WTC11 (cell line): ENCODE data around the gene IL37. TPM values are rescaled to one million over a fixed set of nuclear protein-coding genes. Genes with fewer than 3 reads are reported as not detected.

Experiments used
- ATAC-seq: fragments of 200-7000 bp; cut with Tn5 transposase; 2 replicates; pipeline ENCODE4 v1.10.0; 2021; ENCODE audit warnings: mild to moderate bottlenecking, moderate library complexity
- CTCF ChIA-PET: fragments of 300-600 bp; sonication (Branson Sonifier 250); formaldehyde crosslinking; loops from one replicate; lab custom pipeline; 2021; ENCODE audit warnings: antibody characterized with exemption; lab: Charles Lee
- POLR2A ChIA-PET: fragments of 350-600 bp; sonication (Branson Sonifier 250); formaldehyde crosslinking; loops from one replicate; lab custom pipeline; 2021; ENCODE audit warnings: antibody characterized with exemption; lab: Charles Lee
- DNase-seq: peaks from one replicate; pipeline ENCODE4 v3.0.0; 2021; ENCODE audit warnings: low spot score
- H3K27ac Mint-ChIP-seq: 2 replicates; pipeline ENCODE4 v1.8.0; 2021; ENCODE audit warnings: mixed read lengths
- H3K27me3 Mint-ChIP-seq: 2 replicates; pipeline ENCODE4 v1.8.0; 2021; ENCODE audit warnings: low read depth, mild to moderate bottlenecking, moderate library complexity, mixed read lengths
- H3K36me3 Mint-ChIP-seq: 2 replicates; pipeline ENCODE4 v1.8.0; 2021; ENCODE audit warnings: mixed read lengths
- H3K4me1 Mint-ChIP-seq: 2 replicates; pipeline ENCODE4 v1.8.0; 2022; ENCODE audit warnings: mixed read lengths
- H3K4me3 Mint-ChIP-seq: 2 replicates; pipeline ENCODE4 v1.8.0; 2021; ENCODE audit warnings: mild to moderate bottlenecking, moderate library complexity, mixed read lengths
- H3K9me3 Mint-ChIP-seq: 2 replicates; pipeline ENCODE4 v1.8.0; 2021; ENCODE audit warnings: mixed read lengths
- CBFB ChIP-seq: sonication (generic); formaldehyde crosslinking; IDR thresholded peaks from 2 replicates; pipeline ENCODE4 v1.8.1; 2022; ENCODE audit warnings: mild to moderate bottlenecking, low read depth, missing genetic modification reagents
- ETV6 ChIP-seq: sonication (generic); formaldehyde crosslinking; IDR thresholded peaks from 2 replicates; pipeline ENCODE4 v1.8.1; 2022; ENCODE audit warnings: mild to moderate bottlenecking, missing genetic modification reagents
- FOXJ3 ChIP-seq: sonication (generic); formaldehyde crosslinking; IDR thresholded peaks from 2 replicates; pipeline ENCODE4 v1.9.0; 2021; ENCODE audit warnings: missing genetic modification reagents, mild to moderate bottlenecking, borderline replicate concordance
- FOXP1 ChIP-seq: sonication (generic); formaldehyde crosslinking; IDR thresholded peaks from 2 replicates; pipeline ENCODE4 v1.8.0; 2022; ENCODE audit warnings: missing genetic modification reagents, mild to moderate bottlenecking, moderate library complexity, borderline replicate concordance
- GRHL2 ChIP-seq: fragments of 250-450 bp; sonication (Bioruptor Pico); IDR thresholded peaks from 2 replicates; pipeline ENCODE4 v1.8.0; 2022; ENCODE audit warnings: mild to moderate bottlenecking, moderate library complexity; ENCODE audit not compliant: insufficient replicate concordance, severe bottlenecking
- HMGXB4 ChIP-seq: sonication (generic); formaldehyde crosslinking; IDR thresholded peaks from 2 replicates; pipeline ENCODE4 v1.8.1; 2023; ENCODE audit warnings: mild to moderate bottlenecking, moderate library complexity, missing genetic modification reagents
- JAZF1 ChIP-seq: fragments of 250-450 bp; sonication (Bioruptor Pico); IDR thresholded peaks from 2 replicates; pipeline ENCODE4 v1.9.0; 2021; ENCODE audit warnings: moderate library complexity, mild to moderate bottlenecking, inconsistent platforms
- KAT7 ChIP-seq: sonication (generic); formaldehyde crosslinking; IDR thresholded peaks from 2 replicates; pipeline ENCODE4 v1.8.1; 2023; ENCODE audit warnings: missing genetic modification reagents, mild to moderate bottlenecking, borderline replicate concordance
- MXD4 ChIP-seq: fragments of 250-450 bp; sonication (Bioruptor Pico); IDR thresholded peaks from 2 replicates; pipeline ENCODE4 v1.8.0; 2021; ENCODE audit warnings: mild to moderate bottlenecking, moderate library complexity, borderline replicate concordance
- NFATC4 ChIP-seq: fragments of 250-450 bp; sonication (Bioruptor Pico); IDR thresholded peaks from 2 replicates; pipeline ENCODE4 v1.9.0; 2021; ENCODE audit warnings: mild to moderate bottlenecking
- SMAD3 ChIP-seq: sonication (generic); formaldehyde crosslinking; IDR thresholded peaks from 2 replicates; pipeline ENCODE4 v1.8.0; 2022; ENCODE audit warnings: missing genetic modification reagents, mild to moderate bottlenecking, borderline replicate concordance
- SMAD4 ChIP-seq: sonication (generic); formaldehyde crosslinking; IDR thresholded peaks from 2 replicates; pipeline ENCODE4 v1.8.0; 2022; ENCODE audit warnings: mild to moderate bottlenecking, missing genetic modification reagents
- TEAD1 ChIP-seq: sonication (generic); formaldehyde crosslinking; IDR thresholded peaks from 2 replicates; pipeline ENCODE4 v1.8.0; 2022; ENCODE audit warnings: mild to moderate bottlenecking, missing genetic modification reagents
- total RNA-seq: library from RNA; stranded (reverse); gene quantifications from 3 replicates; pipeline ENCODE4 v1.2.3, GENCODE V29; 2021
- TF ChIP-seq, protein P1 (sequence below): sonication (generic); formaldehyde crosslinking; conservative IDR thresholded peaks from 2 replicates; pipeline ENCODE4 v1.8.1; 2023; ENCODE audit warnings: mild to moderate bottlenecking, low read depth, missing genetic modification reagents, moderate library complexity
- TF ChIP-seq, protein P2 (sequence below): sonication (generic); formaldehyde crosslinking; IDR thresholded peaks from 2 replicates; pipeline ENCODE4 v1.8.0; 2022; ENCODE audit warnings: mild to moderate bottlenecking, missing genetic modification reagents

The IL37 gene
- total RNA-seq, 1 experiment from 2014 or later: 0.48 TPM

- TF ChIP-seq CBFB (CRISPR knock-in tag) (no peak), KAT7 (CRISPR knock-in tag) (no peak), HMGXB4 (CRISPR knock-in tag) (no peak), NFATC4 (CRISPR knock-in tag) (no peak), MXD4 (no peak), JAZF1 (no peak), SMAD3 (CRISPR knock-in tag) (no peak), TEAD1 (no peak)
- TF ChIP-seq, protein P1, sequence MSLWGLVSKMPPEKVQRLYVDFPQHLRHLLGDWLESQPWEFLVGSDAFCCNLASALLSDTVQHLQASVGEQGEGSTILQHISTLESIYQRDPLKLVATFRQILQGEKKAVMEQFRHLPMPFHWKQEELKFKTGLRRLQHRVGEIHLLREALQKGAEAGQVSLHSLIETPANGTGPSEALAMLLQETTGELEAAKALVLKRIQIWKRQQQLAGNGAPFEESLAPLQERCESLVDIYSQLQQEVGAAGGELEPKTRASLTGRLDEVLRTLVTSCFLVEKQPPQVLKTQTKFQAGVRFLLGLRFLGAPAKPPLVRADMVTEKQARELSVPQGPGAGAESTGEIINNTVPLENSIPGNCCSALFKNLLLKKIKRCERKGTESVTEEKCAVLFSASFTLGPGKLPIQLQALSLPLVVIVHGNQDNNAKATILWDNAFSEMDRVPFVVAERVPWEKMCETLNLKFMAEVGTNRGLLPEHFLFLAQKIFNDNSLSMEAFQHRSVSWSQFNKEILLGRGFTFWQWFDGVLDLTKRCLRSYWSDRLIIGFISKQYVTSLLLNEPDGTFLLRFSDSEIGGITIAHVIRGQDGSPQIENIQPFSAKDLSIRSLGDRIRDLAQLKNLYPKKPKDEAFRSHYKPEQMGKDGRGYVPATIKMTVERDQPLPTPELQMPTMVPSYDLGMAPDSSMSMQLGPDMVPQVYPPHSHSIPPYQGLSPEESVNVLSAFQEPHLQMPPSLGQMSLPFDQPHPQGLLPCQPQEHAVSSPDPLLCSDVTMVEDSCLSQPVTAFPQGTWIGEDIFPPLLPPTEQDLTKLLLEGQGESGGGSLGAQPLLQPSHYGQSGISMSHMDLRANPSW: no peak
Observed at GRCh38 chr2:112886291-112886690, 24.7 kb upstream of the IL37 start (continued).

DNA sequence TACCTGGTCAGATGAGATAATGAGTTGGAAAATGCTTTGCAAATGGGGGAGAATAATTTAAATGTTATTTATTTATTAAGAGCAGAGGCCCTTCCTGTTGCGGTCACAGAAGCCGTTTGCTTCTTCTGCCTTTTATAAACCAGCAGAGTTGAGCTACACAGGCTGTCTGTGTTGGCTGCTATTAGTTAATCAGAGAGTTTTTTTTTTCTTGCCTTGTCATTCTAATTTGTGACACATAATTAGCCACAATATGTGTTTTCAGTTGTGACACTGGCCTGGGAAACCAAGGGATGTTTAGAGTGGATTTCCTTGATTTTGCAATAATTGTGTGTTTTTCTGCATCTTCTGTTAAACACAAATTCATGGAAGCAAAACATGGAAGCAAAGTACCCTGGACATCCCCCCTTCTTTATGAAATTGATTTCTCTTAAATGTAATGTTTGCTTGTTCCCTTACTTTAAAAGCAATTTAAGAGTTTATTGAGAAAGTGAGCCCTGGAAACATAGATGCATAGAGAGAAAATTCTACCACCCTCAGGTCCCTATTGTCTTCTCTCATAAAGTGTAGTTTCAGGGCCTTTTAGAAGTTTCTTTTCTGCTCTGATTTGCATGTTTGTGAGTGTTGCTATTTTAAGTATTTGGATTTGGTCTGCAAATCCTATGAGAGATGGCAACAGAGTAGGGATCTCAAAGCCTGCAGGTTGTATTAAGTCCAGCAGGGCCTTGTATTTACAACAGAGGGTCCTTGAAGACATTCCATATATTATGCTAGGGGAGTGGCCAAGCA lies 22.8 kb upstream of the IL37 start:
- Mint-ChIP-seq H3K36me3 (no peaks in the 10 kb centered on the region), H3K4me3 (no peak overlapping the region), H3K9me3 (peaks cover 4% of the 10 kb centered on the region; the same call in 1 of the 2 replicates), H3K27ac (no peak overlapping the region), H3K27me3 (peaks cover 3% of the 10 kb centered on the region), H3K4me1 (peaks cover 9% of the 10 kb centered on the region)
- ChIA-PET CTCF (no interaction called here), POLR2A (no interaction called here)
- ATAC-seq: no peak
- no peak for DNase-seq
- TF ChIP-seq GRHL2 (CRISPR knock-in tag) (no peak), FOXJ3 (no peak), HMGXB4 (CRISPR knock-in tag) (no peak), ETV6 (no peak), SMAD3 (CRISPR knock-in tag) (no peak)
- TF ChIP-seq, protein P2, sequence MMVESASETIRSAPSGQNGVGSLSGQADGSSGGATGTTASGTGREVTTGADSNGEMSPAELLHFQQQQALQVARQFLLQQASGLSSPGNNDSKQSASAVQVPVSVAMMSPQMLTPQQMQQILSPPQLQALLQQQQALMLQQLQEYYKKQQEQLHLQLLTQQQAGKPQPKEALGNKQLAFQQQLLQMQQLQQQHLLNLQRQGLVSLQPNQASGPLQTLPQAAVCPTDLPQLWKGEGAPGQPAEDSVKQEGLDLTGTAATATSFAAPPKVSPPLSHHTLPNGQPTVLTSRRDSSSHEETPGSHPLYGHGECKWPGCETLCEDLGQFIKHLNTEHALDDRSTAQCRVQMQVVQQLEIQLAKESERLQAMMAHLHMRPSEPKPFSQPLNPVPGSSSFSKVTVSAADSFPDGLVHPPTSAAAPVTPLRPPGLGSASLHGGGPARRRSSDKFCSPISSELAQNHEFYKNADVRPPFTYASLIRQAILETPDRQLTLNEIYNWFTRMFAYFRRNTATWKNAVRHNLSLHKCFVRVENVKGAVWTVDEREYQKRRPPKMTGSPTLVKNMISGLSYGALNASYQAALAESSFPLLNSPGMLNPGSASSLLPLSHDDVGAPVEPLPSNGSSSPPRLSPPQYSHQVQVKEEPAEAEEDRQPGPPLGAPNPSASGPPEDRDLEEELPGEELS: no peak

DNA sequence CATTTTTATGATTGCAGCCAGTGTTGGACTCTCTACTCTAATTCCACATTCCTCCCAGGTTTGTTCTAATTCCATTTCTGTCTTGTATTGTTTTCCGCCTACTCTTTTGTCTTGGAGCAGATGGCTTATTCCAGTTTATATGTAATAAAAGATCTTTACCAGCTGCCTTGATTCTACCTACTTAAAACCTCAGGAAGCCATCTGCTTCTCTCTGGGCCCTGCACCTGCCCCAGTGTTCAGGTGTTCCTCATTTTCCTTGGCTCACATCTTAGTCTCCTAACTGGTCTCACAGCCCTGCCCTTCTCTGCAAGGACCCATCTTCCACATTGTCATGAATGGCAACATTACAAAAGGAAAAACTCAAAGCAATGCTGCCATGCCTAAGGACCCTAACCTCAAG lies 21.0 kb upstream of the IL37 start:
- Mint-ChIP-seq H3K4me1 (peaks cover 4% of the 10 kb centered on the region; the same call in 1 of the 2 replicates), H3K9me3 (peaks cover 4% of the 10 kb centered on the region; the same call in 1 of the 2 replicates), H3K36me3 (no peaks in the 10 kb centered on the region), H3K27me3 (peaks cover 3% of the 10 kb centered on the region), H3K27ac (no peak overlapping the region), H3K4me3 (no peak overlapping the region)
- DNase-seq: no peak
- no peak for ATAC-seq
- CTCF ChIA-PET: no interaction called here
- POLR2A ChIA-PET: no interaction called here
- no peak for TF ChIP-seq FOXP1 (CRISPR knock-in tag)
- no peak for TF ChIP-seq SMAD4
